Left cardiac atrium (tissue), 4 donors: Measurements from ENCODE around the gene GATM. TPM values are rescaled to one million over a fixed set of nuclear protein-coding genes. Genes with fewer than 3 reads are reported as not detected.
A peak's percentile ranks its signal among the peaks of the same experiment; 100 is the strongest.
"Not testable (repeated sequence)": the region's sequence is repeated elsewhere in the genome, so short reads cannot be mapped to it uniquely, and the experiment has no call there.

Experiments used
- ATAC-seq, 2 donors: fragments of 200-7000 bp; cut with Tn5 transposase; one replicate each; pipeline ENCODE4 v1.9.1; 2020; ENCODE audit warnings: mild to moderate bottlenecking in 2 of 2, moderate library complexity in 2 of 2
- DNase-seq: peaks from one replicate; pipeline ENCODE4 v3.0.0-alpha.2; 2020
- intact Hi-C, 2 donors: fragments of 100-400 bp; cut with DNase I; formaldehyde crosslinking; loops; one replicate each; pipeline versions ENCODE4 v1.14.1 to v1.15.1; 2022 to 2023
- total RNA-seq, 2 donors: library from RNA; stranded (reverse); fragmentation: NEBNext Ultra II Directional; extraction: Animal tissue kit (Norgen Biotek cat#: 25700); gene quantifications; one replicate each; pipeline ENCODE4 v1.2.1, GENCODE V29; 2021
- donor health status: DM: no; HTN: yes; CAD: no.
- donor health status: DM: no; HTN: yes; CAD: no; lungs with severe emphysema.
- donor health status: DM: yes; HTN: yes; CAD: no.
- donor health status: Dilated cardiomyopathy.

GATM gene
- total RNA-seq, 2 donors from 2014 or later = 32.9 to 47.4 TPM

GRCh38 chr15:45392584-45392855, 14.2 kb upstream of the GATM start:
- DNase-seq (no peak), ATAC-seq (no peak)
- intact Hi-C loops = loop anchor here in 1 of 2 donors (10.0 kb wide), 1 partner anchor 188 kb away; no protein-coding TSS in a partner anchor

- intact Hi-C loops = loop anchor here in 1 of 2 donors (10.0 kb wide), 1 partner anchor 187 kb away; no protein-coding TSS in a partner anchor
- ATAC-seq = peak; percentile 41 to 56
- DNase-seq = no peak
Measured at GRCh38 chr15:45391746-45392583, 13.6 kb upstream of the GATM start.

- intact Hi-C loops = no loop called here
Measured at GRCh38 chr15:45389351-45389750, 11.0 kb upstream of the GATM start.

GRCh38 chr15:45387380-45388007, 9.2 kb upstream of the GATM start:
- DNase-seq (no peak), ATAC-seq (peak; percentile 24 to 29)
- intact Hi-C loops = no loop called here

More at GRCh38 chr15:45389351-45389750, 11.0 kb upstream of the GATM start:
- ATAC-seq = no peak
- no peak for DNase-seq

GRCh38 chr15:45386974-45387373, 8.6 kb upstream of the GATM start:
- ATAC-seq (peak; percentile 14 to 53), DNase-seq (no peak)
- intact Hi-C loops = no loop called here

- intact Hi-C loops = no loop called here
- no peak for DNase-seq
- ATAC-seq = peak; percentile 92 to 93
Measured at GRCh38 chr15:45386420-45386819, 8.1 kb upstream of the GATM start.

GRCh38 chr15:45385590-45385989, 7.2 kb upstream of the GATM start:
- DNase-seq (no peak), ATAC-seq (no peak)
- intact Hi-C loops = no loop called here

- intact Hi-C loops = no loop called here
- DNase-seq (no peak), ATAC-seq (no peak)
Measured at GRCh38 chr15:45384700-45385099, 6.4 kb upstream of the GATM start.

GRCh38 chr15:45378913-45379262, 544 bp upstream of the GATM start:
- intact Hi-C loops = no loop called here
- no peak for ATAC-seq

GRCh38 chr15:45377609-45378148, 665 bp downstream of the GATM start:
- DNase-seq = peak; percentile 59
- intact Hi-C loops = no loop called here
- ATAC-seq = peak; percentile 28 to 56

More at GRCh38 chr15:45378913-45379262, 544 bp upstream of the GATM start:
- DNase-seq = peak; percentile 26

- intact Hi-C loops = no loop called here
- DNase-seq (no peak), ATAC-seq (no peak)
Measured at GRCh38 chr15:45376967-45377608, 1.3 kb downstream of the GATM start.

- intact Hi-C loops = no loop called here
- no peak for ATAC-seq
- no peak for DNase-seq
Measured at GRCh38 chr15:45376300-45376928, 1.9 kb downstream of the GATM start.

- no peak for ATAC-seq
- intact Hi-C loops = no loop called here
- no peak for DNase-seq
Measured at GRCh38 chr15:45375836-45376235, 2.5 kb downstream of the GATM start.

- DNase-seq (no peak), ATAC-seq (no peak)
- intact Hi-C loops = no loop called here
Measured at GRCh38 chr15:45373976-45374375, 4.4 kb downstream of the GATM start.

GRCh38 chr15:45372041-45372995, 6.0 kb downstream of the GATM start:
- ATAC-seq = peak in 1 of 2 donors; percentile 22
- DNase-seq = no peak
- intact Hi-C loops = no loop called here

- DNase-seq = no peak
- intact Hi-C loops = no loop called here
- ATAC-seq = no peak
Measured at GRCh38 chr15:45371546-45371945, 6.8 kb downstream of the GATM start.

GRCh38 chr15:45370042-45370441, 8.3 kb downstream of the GATM start:
- ATAC-seq, DNase-seq, intact Hi-C loops: not testable (repeated sequence)

- DNase-seq, ATAC-seq, intact Hi-C loops: not testable (repeated sequence)
Measured at GRCh38 chr15:45367222-45367621, 11.1 kb downstream of the GATM start.
